Liver (tissue), 9 donors: ENCODE data around the gene TACC3. TPM values are rescaled to one million over a fixed set of nuclear protein-coding genes. Genes with fewer than 3 reads are reported as not detected.

Source experiments
- DNase-seq: peaks from one replicate; pipeline ENCODE4 v3.0.0-alpha.2; 2017; ENCODE audit warnings: low spot score
- H3K27ac ChIP-seq, 2 donors: one replicate each; pipeline ENCODE4 v1.7.0; 2013; ENCODE audit warnings: inconsistent platforms in 2 of 2, low read length in 2 of 2, control low read depth in 1 of 2, low read depth in 1 of 2, mild to moderate bottlenecking in 1 of 2
- H3K27me3 ChIP-seq, 4 donors: one replicate each; pipeline versions ENCODE4 v1.6.1 to v1.7.0; 2013; ENCODE audit warnings: low read length in 3 of 4, inconsistent platforms in 1 of 4, mild to moderate bottlenecking in 1 of 4, moderate library complexity in 1 of 4; ENCODE audit not compliant: control insufficient read depth in 4 of 4, insufficient read depth in 4 of 4
- H3K36me3 ChIP-seq, 4 donors: one replicate each; pipeline versions ENCODE4 v1.6.1 to v1.7.0; 2013; ENCODE audit warnings: low read length in 3 of 4, mild to moderate bottlenecking in 3 of 4, low read depth in 1 of 4, moderate library complexity in 1 of 4; ENCODE audit not compliant: control insufficient read depth in 4 of 4, insufficient read depth in 3 of 4
- H3K4me1 ChIP-seq, 4 donors: one replicate each; pipeline versions ENCODE4 v1.6.1 to v1.7.0; 2013; ENCODE audit warnings: low read length in 3 of 4, mild to moderate bottlenecking in 3 of 4, moderate library complexity in 1 of 4; ENCODE audit not compliant: control insufficient read depth in 4 of 4, insufficient read depth in 4 of 4
- H3K4me3 ChIP-seq, 3 donors: one replicate each; pipeline versions ENCODE4 v1.6.1 to v1.7.0; 2013; ENCODE audit warnings: low read length in 3 of 3, control low read depth in 1 of 3, low read depth in 1 of 3, mild to moderate bottlenecking in 1 of 3
- H3K9ac ChIP-seq, 2 donors: one replicate each; pipeline ENCODE4 v1.7.0; 2013; ENCODE audit warnings: low read length in 2 of 2, mild to moderate bottlenecking in 2 of 2, moderate library complexity in 2 of 2, control low read depth in 1 of 2, low read depth in 1 of 2
- H3K9me3 ChIP-seq, 4 donors: one replicate each; pipeline versions ENCODE4 v1.6.1 to v1.7.0; 2013; ENCODE audit warnings: low read length in 3 of 4; ENCODE audit not compliant: control insufficient read depth in 4 of 4
- ATF3 ChIP-seq: IDR thresholded peaks from 2 replicates; pipeline ENCODE4 v1.6.1; 2016; ENCODE audit warnings: antibody characterized with exemption
- CTCF ChIP-seq: fragments of 150-350 bp; IDR thresholded peaks from 2 replicates; pipeline ENCODE4 v1.5.1; 2017; ENCODE audit warnings: improper control_type of control experiment, low read depth, low read length; ENCODE audit not compliant: missing input control
- EGR1 ChIP-seq, 2 donors: IDR thresholded peaks; 2 replicates each; pipeline ENCODE4 v1.6.1; 2016 to 2018; ENCODE audit warnings: antibody characterized with exemption in 2 of 2, low read depth in 2 of 2
- FOXA1 ChIP-seq: IDR thresholded peaks from 2 replicates; pipeline ENCODE4 v1.6.1; 2016; ENCODE audit warnings: antibody characterized with exemption
- FOXA2 ChIP-seq: IDR thresholded peaks from 2 replicates; pipeline ENCODE4 v1.6.1; 2016; ENCODE audit warnings: antibody characterized with exemption
- GABPA ChIP-seq, 2 donors: IDR thresholded peaks in 1 of 2; conservative IDR thresholded peaks in 1 of 2; 2 replicates each; pipeline ENCODE4 v1.6.1; 2016; ENCODE audit warnings: antibody characterized with exemption in 2 of 2, mild to moderate bottlenecking in 1 of 2, moderate library complexity in 1 of 2
- HNF4A ChIP-seq, 2 donors: conservative IDR thresholded peaks; 2 replicates each; pipeline ENCODE4 v1.6.1; 2016; ENCODE audit warnings: antibody characterized with exemption in 2 of 2, mild to moderate bottlenecking in 2 of 2
- HNF4G ChIP-seq: IDR thresholded peaks from 2 replicates; pipeline ENCODE4 v1.6.1; 2016; ENCODE audit warnings: antibody characterized with exemption
- JUND ChIP-seq, 2 donors: IDR thresholded peaks; 2 replicates each; pipeline ENCODE4 v1.6.1; 2016; ENCODE audit warnings: antibody characterized with exemption in 2 of 2
- NR2F2 ChIP-seq: IDR thresholded peaks from 2 replicates; pipeline ENCODE4 v1.6.1; 2016; ENCODE audit warnings: antibody characterized with exemption
- RAD21 ChIP-seq, 2 donors: IDR thresholded peaks; 2 replicates each; pipeline ENCODE4 v1.6.1; 2016; ENCODE audit warnings: antibody characterized with exemption in 2 of 2, mild to moderate bottlenecking in 2 of 2
- RXRA ChIP-seq, 2 donors: IDR thresholded peaks; 2 replicates each; pipeline ENCODE4 v1.6.1; 2017 to 2018; ENCODE audit warnings: antibody characterized with exemption in 2 of 2, mild to moderate bottlenecking in 1 of 2
- SP1 ChIP-seq: IDR thresholded peaks from 2 replicates; pipeline ENCODE4 v1.6.1; 2018; ENCODE audit warnings: antibody characterized with exemption, mild to moderate bottlenecking
- TAF1 ChIP-seq: conservative IDR thresholded peaks from 2 replicates; pipeline ENCODE4 v1.6.1; 2016; ENCODE audit warnings: antibody characterized with exemption, mild to moderate bottlenecking
- YY1 ChIP-seq: IDR thresholded peaks from 2 replicates; pipeline ENCODE4 v1.6.1; 2016; ENCODE audit warnings: antibody characterized with exemption, mild to moderate bottlenecking
- ZBTB33 ChIP-seq: IDR thresholded peaks from 2 replicates; pipeline ENCODE4 v1.6.1; 2016; ENCODE audit warnings: antibody characterized with exemption
- WGBS: extraction: QIAGEN DNeasy Blood & Tissue Kit; methylation state at CpG from one replicate; pipeline ENCODE4 v1.1.7; 2013; 5-methylcytosine and 5-hydroxymethylcytosine counted together
- polyA plus RNA-seq, 2 donors: library from polyadenylated mRNA; stranded (reverse) in 1 of 2; unstranded in 1 of 2; fragments of 200-250 nt in 1 of 2; fragments of >200 nt in 1 of 2; fragmentation: Nextera tagmentation in 1 of 2; extraction: Ambion mirVana in 1 of 2; gene quantifications; one replicate each; pipeline versions ENCODE4 v1.2.1 to v1.2.3, GENCODE V29; 2013 to 2015
- total RNA-seq, 2 donors: library from RNA; depleted of rRNA; stranded (reverse); fragments of >200 nt; gene quantifications; one replicate each; pipeline ENCODE4 v1.2.3, GENCODE V29; 2014
- TF ChIP-seq, protein P1 (sequence below): IDR thresholded peaks from 2 replicates; pipeline ENCODE4 v1.6.1; 2016; ENCODE audit warnings: antibody characterized with exemption, mild to moderate bottlenecking
- TF ChIP-seq, protein P2 (sequence below): IDR thresholded peaks from 2 replicates; pipeline ENCODE4 v1.6.1; 2016; ENCODE audit warnings: antibody characterized with exemption
- donor health status: healthy.
- donor health status: healthy.
- donor health status: healthy.
- donor health status: healthy.
- donor health status: healthy.

The TACC3 gene
- total and polyA plus RNA-seq, 4 donors, result 1.4 to 38.9 (median 5.5) TPM

GRCh38 chr4:1738410-1738809 lies 17.1 kb downstream of the TACC3 start (continued):
- TF ChIP-seq NR2F2, result no peak
- TF ChIP-seq FOXA1, result no peak

- H3K36me3 ChIP-seq, result peaks cover 0 to 15% (median 7%) of the 10 kb centered on the region in 4 donors
- peaks cover 3 to 7% (median 4%) of the 10 kb centered on the region in 4 donors for H3K4me1 ChIP-seq
- H3K9me3 ChIP-seq, result peaks cover 0 to 11% (median 6%) of the 10 kb centered on the region in 4 donors
- 98% methylated on average over 9 of the region's 9 CpGs for WGBS
- TF ChIP-seq NR2F2 (no peak), CTCF (no peak), FOXA1 (no peak), TAF1 (no peak), ATF3 (no peak), HNF4A (conservative IDR thresholded peaks at IDR 0.05) (no peak), FOXA2 (no peak), EGR1 (IDR thresholded peaks at IDR 0.05; ENCODE audit: low read depth in 2 of 2) (no peak), RAD21 (IDR thresholded peaks at IDR 0.05) (no peak), GABPA (IDR thresholded peaks at IDR 0.05 in 1 of 2, conservative IDR thresholded peaks at IDR 0.05 in 1 of 2) (no peak), YY1 (no peak), ZBTB33 (no peak)
- TF ChIP-seq, protein P1, sequence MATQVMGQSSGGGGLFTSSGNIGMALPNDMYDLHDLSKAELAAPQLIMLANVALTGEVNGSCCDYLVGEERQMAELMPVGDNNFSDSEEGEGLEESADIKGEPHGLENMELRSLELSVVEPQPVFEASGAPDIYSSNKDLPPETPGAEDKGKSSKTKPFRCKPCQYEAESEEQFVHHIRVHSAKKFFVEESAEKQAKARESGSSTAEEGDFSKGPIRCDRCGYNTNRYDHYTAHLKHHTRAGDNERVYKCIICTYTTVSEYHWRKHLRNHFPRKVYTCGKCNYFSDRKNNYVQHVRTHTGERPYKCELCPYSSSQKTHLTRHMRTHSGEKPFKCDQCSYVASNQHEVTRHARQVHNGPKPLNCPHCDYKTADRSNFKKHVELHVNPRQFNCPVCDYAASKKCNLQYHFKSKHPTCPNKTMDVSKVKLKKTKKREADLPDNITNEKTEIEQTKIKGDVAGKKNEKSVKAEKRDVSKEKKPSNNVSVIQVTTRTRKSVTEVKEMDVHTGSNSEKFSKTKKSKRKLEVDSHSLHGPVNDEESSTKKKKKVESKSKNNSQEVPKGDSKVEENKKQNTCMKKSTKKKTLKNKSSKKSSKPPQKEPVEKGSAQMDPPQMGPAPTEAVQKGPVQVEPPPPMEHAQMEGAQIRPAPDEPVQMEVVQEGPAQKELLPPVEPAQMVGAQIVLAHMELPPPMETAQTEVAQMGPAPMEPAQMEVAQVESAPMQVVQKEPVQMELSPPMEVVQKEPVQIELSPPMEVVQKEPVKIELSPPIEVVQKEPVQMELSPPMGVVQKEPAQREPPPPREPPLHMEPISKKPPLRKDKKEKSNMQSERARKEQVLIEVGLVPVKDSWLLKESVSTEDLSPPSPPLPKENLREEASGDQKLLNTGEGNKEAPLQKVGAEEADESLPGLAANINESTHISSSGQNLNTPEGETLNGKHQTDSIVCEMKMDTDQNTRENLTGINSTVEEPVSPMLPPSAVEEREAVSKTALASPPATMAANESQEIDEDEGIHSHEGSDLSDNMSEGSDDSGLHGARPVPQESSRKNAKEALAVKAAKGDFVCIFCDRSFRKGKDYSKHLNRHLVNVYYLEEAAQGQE, result no peak
- no peaks in the 10 kb centered on the region for H3K27me3 ChIP-seq
- H3K27ac ChIP-seq, result no peak overlapping the region
- H3K4me3 ChIP-seq, result no peak overlapping the region
- no peak overlapping the region for H3K9ac ChIP-seq
- no peak for DNase-seq
Observed at GRCh38 chr4:1739358-1739757, 18.0 kb downstream of the TACC3 start.

GRCh38 chr4:1740021-1740545 lies 18.8 kb downstream of the TACC3 start:
- H3K4me1 ChIP-seq, result peaks cover 7 to 15% (median 8%) of the 10 kb centered on the region in 4 donors
- no peak for DNase-seq
- no peak overlapping the region for H3K27ac ChIP-seq
- H3K4me3 ChIP-seq, result no peak overlapping the region
- H3K9ac ChIP-seq, result no peak overlapping the region
- H3K9me3 ChIP-seq, result peaks cover 0 to 11% (median 6%) of the 10 kb centered on the region in 4 donors
- 97% methylated on average over 22 of the region's 22 CpGs for WGBS
- H3K27me3 ChIP-seq, result no peaks in the 10 kb centered on the region
- H3K36me3 ChIP-seq, result peaks cover 0 to 14% (median 6%) of the 10 kb centered on the region in 4 donors
- TF ChIP-seq FOXA2 (no peak), JUND (IDR thresholded peaks at IDR 0.05) (no peak), RXRA (IDR thresholded peaks at IDR 0.05) (no peak), SP1 (no peak), FOXA1 (no peak), HNF4A (conservative IDR thresholded peaks at IDR 0.05) (no peak), RAD21 (IDR thresholded peaks at IDR 0.05) (no peak), ATF3 (no peak), EGR1 (IDR thresholded peaks at IDR 0.05; ENCODE audit: low read depth in 2 of 2) (no peak), HNF4G (no peak)
- TF ChIP-seq, protein P1, result no peak
- TF ChIP-seq, protein P2, sequence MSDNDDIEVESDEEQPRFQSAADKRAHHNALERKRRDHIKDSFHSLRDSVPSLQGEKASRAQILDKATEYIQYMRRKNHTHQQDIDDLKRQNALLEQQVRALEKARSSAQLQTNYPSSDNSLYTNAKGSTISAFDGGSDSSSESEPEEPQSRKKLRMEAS, result no peak
